ENCODE data around the gene GIT2. TPM values are rescaled to one million over a fixed set of nuclear protein-coding genes. Genes with fewer than 3 reads are reported as not detected.
A peak's percentile ranks its signal among the peaks of the same experiment; 100 is the strongest.

Gene GIT2
- total and polyA plus RNA-seq, 2 experiments from 2014 or later: 15.8 to 20.9 TPM

DNA sequence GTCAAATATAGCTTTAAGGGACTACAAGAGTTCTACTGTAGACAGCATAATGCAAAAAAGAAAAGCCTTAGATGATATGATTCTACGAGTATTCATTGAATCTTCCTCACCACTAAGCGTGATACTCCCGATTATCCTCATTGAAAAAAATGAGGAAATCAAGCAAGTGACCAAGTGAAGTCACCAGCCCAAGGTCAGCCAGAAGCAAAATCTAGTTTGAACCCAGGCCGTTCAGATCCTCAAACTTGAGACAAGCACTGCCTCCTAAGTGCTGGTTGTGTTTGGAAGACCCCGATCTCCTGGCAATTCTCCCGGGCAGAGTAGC, 845 bp downstream of the GIT2 start:
- Mint-ChIP-seq H3K27ac (no peak overlapping the region), H3K4me1 (peaks cover 19% of the 10 kb centered on the region), H3K9me3 (no peaks in the 10 kb centered on the region), H3K36me3 (ENCODE audit: low read depth) (no peaks in the 10 kb centered on the region; the same call in 2 of the 3 replicates), H3K27me3 (ENCODE audit: insufficient read depth, low read depth, poor library complexity) (peaks cover 10% of the 10 kb centered on the region), H3K4me3 (peak overlapping the region; percentile 94)
- Histone ChIP-seq H3K4me3 (peak overlapping the region; percentile 88), H3K36me3 (ENCODE audit: insufficient read depth) (no peaks in the 10 kb centered on the region; the same call in 1 of the 2 replicates), H3K4me1 (ENCODE audit: insufficient read depth) (peaks cover 20% of the 10 kb centered on the region), H4K20me1 (replicated peaks; ENCODE audit: insufficient read depth) (peaks cover 12% of the 10 kb centered on the region), H3F3A (replicated peaks; ENCODE audit: low read depth) (0 out of 2 replicates have a peak, but pooled peaks cover 2% of the 10 kb centered on the region), H3K27me3 (ENCODE audit: insufficient read depth) (peaks cover 7% of the 10 kb centered on the region), H2AFZ (peak overlapping the region; percentile 93), H3K27ac (ENCODE audit: low read depth) (no peak overlapping the region), H3K4me2 (peak overlapping the region; percentile 89), H3K9me2 (ENCODE audit: insufficient read depth) (0 out of 2 replicates have a peak, but pooled peaks cover 3% of the 10 kb centered on the region), H3K79me2 (replicated peaks; ENCODE audit: insufficient read depth) (peaks cover 25% of the 10 kb centered on the region)
- ATAC-seq (no peak), DNase-seq (ENCODE audit: low spot score) (no peak)
- TF ChIP-seq CREB1 (CRISPR knock-in tag; IDR thresholded peaks at IDR 0.05; ENCODE audit: low read depth): no peak
- TF ChIP-seq, protein P1, sequence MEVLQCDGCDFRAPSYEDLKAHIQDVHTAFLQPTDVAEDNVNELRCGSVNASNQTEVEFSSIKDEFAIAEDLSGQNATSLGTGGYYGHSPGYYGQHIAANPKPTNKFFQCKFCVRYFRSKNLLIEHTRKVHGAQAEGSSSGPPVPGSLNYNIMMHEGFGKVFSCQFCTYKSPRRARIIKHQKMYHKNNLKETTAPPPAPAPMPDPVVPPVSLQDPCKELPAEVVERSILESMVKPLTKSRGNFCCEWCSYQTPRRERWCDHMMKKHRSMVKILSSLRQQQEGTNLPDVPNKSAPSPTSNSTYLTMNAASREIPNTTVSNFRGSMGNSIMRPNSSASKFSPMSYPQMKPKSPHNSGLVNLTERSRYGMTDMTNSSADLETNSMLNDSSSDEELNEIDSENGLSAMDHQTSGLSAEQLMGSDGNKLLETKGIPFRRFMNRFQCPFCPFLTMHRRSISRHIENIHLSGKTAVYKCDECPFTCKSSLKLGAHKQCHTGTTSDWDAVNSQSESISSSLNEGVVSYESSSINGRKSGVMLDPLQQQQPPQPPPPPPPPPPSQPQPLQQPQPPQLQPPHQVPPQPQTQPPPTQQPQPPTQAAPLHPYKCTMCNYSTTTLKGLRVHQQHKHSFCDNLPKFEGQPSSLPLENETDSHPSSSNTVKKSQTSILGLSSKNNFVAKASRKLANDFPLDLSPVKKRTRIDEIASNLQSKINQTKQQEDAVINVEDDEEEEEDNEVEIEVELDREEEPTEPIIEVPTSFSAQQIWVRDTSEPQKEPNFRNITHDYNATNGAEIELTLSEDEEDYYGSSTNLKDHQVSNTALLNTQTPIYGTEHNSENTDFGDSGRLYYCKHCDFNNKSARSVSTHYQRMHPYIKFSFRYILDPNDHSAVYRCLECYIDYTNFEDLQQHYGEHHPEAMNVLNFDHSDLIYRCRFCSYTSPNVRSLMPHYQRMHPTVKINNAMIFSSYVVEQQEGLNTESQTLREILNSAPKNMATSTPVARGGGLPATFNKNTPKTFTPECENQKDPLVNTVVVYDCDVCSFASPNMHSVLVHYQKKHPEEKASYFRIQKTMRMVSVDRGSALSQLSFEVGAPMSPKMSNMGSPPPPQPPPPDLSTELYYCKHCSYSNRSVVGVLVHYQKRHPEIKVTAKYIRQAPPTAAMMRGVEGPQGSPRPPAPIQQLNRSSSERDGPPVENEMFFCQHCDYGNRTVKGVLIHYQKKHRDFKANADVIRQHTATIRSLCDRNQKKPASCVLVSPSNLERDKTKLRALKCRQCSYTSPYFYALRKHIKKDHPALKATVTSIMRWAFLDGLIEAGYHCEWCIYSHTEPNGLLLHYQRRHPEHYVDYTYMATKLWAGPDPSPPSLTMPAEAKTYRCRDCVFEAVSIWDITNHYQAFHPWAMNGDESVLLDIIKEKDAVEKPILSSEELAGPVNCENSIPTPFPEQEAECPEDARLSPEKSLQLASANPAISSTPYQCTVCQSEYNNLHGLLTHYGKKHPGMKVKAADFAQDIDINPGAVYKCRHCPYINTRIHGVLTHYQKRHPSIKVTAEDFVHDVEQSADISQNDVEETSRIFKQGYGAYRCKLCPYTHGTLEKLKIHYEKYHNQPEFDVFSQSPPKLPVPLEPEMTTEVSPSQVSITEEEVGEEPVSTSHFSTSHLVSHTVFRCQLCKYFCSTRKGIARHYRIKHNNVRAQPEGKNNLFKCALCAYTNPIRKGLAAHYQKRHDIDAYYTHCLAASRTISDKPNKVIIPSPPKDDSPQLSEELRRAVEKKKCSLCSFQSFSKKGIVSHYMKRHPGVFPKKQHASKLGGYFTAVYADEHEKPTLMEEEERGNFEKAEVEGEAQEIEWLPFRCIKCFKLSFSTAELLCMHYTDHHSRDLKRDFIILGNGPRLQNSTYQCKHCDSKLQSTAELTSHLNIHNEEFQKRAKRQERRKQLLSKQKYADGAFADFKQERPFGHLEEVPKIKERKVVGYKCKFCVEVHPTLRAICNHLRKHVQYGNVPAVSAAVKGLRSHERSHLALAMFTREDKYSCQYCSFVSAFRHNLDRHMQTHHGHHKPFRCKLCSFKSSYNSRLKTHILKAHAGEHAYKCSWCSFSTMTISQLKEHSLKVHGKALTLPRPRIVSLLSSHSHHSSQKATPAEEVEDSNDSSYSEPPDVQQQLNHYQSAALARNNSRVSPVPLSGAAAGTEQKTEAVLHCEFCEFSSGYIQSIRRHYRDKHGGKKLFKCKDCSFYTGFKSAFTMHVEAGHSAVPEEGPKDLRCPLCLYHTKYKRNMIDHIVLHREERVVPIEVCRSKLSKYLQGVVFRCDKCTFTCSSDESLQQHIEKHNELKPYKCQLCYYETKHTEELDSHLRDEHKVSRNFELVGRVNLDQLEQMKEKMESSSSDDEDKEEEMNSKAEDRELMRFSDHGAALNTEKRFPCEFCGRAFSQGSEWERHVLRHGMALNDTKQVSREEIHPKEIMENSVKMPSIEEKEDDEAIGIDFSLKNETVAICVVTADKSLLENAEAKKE (CRISPR knock-in tag; IDR thresholded peaks at IDR 0.05): no peak
- no peak for TF ChIP-seq EZH2 (IDR thresholded peaks at IDR 0.05; ENCODE audit: low read depth, unreplicated experiment)
- no peak for TF ChIP-seq ZNF114 (CRISPR knock-in tag; IDR thresholded peaks at IDR 0.05)
- TF ChIP-seq STAT1 (IDR thresholded peaks at IDR 0.05; ENCODE audit: unreplicated experiment): no peak
- TF ChIP-seq, protein P2, sequence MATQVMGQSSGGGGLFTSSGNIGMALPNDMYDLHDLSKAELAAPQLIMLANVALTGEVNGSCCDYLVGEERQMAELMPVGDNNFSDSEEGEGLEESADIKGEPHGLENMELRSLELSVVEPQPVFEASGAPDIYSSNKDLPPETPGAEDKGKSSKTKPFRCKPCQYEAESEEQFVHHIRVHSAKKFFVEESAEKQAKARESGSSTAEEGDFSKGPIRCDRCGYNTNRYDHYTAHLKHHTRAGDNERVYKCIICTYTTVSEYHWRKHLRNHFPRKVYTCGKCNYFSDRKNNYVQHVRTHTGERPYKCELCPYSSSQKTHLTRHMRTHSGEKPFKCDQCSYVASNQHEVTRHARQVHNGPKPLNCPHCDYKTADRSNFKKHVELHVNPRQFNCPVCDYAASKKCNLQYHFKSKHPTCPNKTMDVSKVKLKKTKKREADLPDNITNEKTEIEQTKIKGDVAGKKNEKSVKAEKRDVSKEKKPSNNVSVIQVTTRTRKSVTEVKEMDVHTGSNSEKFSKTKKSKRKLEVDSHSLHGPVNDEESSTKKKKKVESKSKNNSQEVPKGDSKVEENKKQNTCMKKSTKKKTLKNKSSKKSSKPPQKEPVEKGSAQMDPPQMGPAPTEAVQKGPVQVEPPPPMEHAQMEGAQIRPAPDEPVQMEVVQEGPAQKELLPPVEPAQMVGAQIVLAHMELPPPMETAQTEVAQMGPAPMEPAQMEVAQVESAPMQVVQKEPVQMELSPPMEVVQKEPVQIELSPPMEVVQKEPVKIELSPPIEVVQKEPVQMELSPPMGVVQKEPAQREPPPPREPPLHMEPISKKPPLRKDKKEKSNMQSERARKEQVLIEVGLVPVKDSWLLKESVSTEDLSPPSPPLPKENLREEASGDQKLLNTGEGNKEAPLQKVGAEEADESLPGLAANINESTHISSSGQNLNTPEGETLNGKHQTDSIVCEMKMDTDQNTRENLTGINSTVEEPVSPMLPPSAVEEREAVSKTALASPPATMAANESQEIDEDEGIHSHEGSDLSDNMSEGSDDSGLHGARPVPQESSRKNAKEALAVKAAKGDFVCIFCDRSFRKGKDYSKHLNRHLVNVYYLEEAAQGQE (IDR thresholded peaks at IDR 0.05; ENCODE audit: unreplicated experiment): no peak
- no peak for TF ChIP-seq POLR2AphosphoS5 (IDR thresholded peaks at IDR 0.05; ENCODE audit: low read depth)
- no peak for TF ChIP-seq JUNB (IDR thresholded peaks at IDR 0.05; ENCODE audit: unreplicated experiment)
- TF ChIP-seq EZH2phosphoT487 (IDR thresholded peaks at IDR 0.05; ENCODE audit: unreplicated experiment): no peak
- TF ChIP-seq ZNF331 (CRISPR knock-in tag; IDR thresholded peaks at IDR 0.05; ENCODE audit: low read depth): no peak
- no peak for TF ChIP-seq NANOG (IDR thresholded peaks at IDR 0.05; ENCODE audit: borderline replicate concordance)
- TF ChIP-seq, protein P3, sequence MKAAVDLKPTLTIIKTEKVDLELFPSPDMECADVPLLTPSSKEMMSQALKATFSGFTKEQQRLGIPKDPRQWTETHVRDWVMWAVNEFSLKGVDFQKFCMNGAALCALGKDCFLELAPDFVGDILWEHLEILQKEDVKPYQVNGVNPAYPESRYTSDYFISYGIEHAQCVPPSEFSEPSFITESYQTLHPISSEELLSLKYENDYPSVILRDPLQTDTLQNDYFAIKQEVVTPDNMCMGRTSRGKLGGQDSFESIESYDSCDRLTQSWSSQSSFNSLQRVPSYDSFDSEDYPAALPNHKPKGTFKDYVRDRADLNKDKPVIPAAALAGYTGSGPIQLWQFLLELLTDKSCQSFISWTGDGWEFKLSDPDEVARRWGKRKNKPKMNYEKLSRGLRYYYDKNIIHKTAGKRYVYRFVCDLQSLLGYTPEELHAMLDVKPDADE (IDR thresholded peaks at IDR 0.05): no peak
- TF ChIP-seq, protein P4, sequence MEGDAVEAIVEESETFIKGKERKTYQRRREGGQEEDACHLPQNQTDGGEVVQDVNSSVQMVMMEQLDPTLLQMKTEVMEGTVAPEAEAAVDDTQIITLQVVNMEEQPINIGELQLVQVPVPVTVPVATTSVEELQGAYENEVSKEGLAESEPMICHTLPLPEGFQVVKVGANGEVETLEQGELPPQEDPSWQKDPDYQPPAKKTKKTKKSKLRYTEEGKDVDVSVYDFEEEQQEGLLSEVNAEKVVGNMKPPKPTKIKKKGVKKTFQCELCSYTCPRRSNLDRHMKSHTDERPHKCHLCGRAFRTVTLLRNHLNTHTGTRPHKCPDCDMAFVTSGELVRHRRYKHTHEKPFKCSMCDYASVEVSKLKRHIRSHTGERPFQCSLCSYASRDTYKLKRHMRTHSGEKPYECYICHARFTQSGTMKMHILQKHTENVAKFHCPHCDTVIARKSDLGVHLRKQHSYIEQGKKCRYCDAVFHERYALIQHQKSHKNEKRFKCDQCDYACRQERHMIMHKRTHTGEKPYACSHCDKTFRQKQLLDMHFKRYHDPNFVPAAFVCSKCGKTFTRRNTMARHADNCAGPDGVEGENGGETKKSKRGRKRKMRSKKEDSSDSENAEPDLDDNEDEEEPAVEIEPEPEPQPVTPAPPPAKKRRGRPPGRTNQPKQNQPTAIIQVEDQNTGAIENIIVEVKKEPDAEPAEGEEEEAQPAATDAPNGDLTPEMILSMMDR (conservative IDR thresholded peaks at IDR 0.05; ENCODE audit: low read depth in 2 of 2): no peak

All from GM23338 (cell line).